CD4-positive, CD25-positive, alpha-beta regulatory T cell (primary cell): ENCODE data around the gene ARID3C. TPM values are rescaled to one million over a fixed set of nuclear protein-coding genes. Genes with fewer than 3 reads are reported as not detected.

ENCODE experiments used
- ATAC-seq, 2 donors: fragments of 150-1000 bp; cut with Tn5 transposase; one replicate each; pipeline ENCODE4 v1.10.0; 2021; ENCODE audit warnings: low read depth in 2 of 2, moderate number of reproducible peaks in 2 of 2, moderate library complexity in 1 of 2
- DNase-seq, 3 donors: peaks; one replicate each; pipeline versions ENCODE4 v3.0.0 to v3.0.0-alpha.2; 2012 to 2022; ENCODE audit warnings: mixed read lengths in 1 of 3
- H3K27ac ChIP-seq: one replicate; pipeline ENCODE4 v1.7.0; 2013; ENCODE audit warnings: mild to moderate bottlenecking, low read length; ENCODE audit not compliant: insufficient read depth, poor library complexity, severe bottlenecking
- H3K27me3 ChIP-seq: one replicate; pipeline ENCODE4 v1.7.0; 2013; ENCODE audit warnings: low read length; ENCODE audit not compliant: control insufficient read depth, insufficient read depth
- H3K36me3 ChIP-seq: one replicate; pipeline ENCODE4 v1.7.0; 2013; ENCODE audit warnings: mild to moderate bottlenecking, low read length, moderate library complexity; ENCODE audit not compliant: control insufficient read depth, insufficient read depth
- H3K4me1 ChIP-seq: 2 replicates; pipeline ENCODE4 v1.7.0; 2013; ENCODE audit warnings: mild to moderate bottlenecking, low read length; ENCODE audit not compliant: insufficient read depth, control insufficient read depth, poor library complexity, severe bottlenecking
- H3K4me3 ChIP-seq: one replicate; pipeline ENCODE4 v1.7.0; 2013; ENCODE audit warnings: low read depth, mild to moderate bottlenecking, low read length, moderate library complexity
- H3K9me3 ChIP-seq, 2 experiments: 1 replicate in 1 of 2; 2 replicates in 1 of 2; pipeline ENCODE4 v1.7.0; 2013; ENCODE audit warnings: low read length in 2 of 2, mild to moderate bottlenecking in 1 of 2, moderate library complexity in 1 of 2; ENCODE audit not compliant: control insufficient read depth in 2 of 2
- H3K27ac Mint-ChIP-seq, 3 donors: one replicate each; pipeline ENCODE4 v1.8.0; 2020 to 2022; ENCODE audit warnings: mild to moderate bottlenecking in 3 of 3, mixed read lengths in 3 of 3, moderate library complexity in 2 of 3
- H3K27me3 Mint-ChIP-seq: one replicate; pipeline ENCODE4 v1.8.0; 2022; ENCODE audit warnings: mild to moderate bottlenecking, mixed read lengths
- H3K36me3 Mint-ChIP-seq: one replicate; pipeline ENCODE4 v1.8.0; 2020; ENCODE audit warnings: mixed read lengths
- H3K4me1 Mint-ChIP-seq, 4 donors: one replicate each; pipeline ENCODE4 v1.8.0; 2020 to 2022; ENCODE audit warnings: mixed read lengths in 4 of 4, mild to moderate bottlenecking in 1 of 4
- H3K4me3 Mint-ChIP-seq, 4 donors: one replicate each; pipeline ENCODE4 v1.8.0; 2020 to 2022; ENCODE audit warnings: mild to moderate bottlenecking in 4 of 4, mixed read lengths in 4 of 4, moderate library complexity in 3 of 4
- H3K9me3 Mint-ChIP-seq, 7 donors: one replicate each; pipeline ENCODE4 v1.8.0; 2020 to 2022; ENCODE audit warnings: mixed read lengths in 7 of 7, mild to moderate bottlenecking in 3 of 7, moderate library complexity in 2 of 7
- polyA plus RNA-seq, 4 donors: library from polyadenylated mRNA; unstranded; fragments of 300-500 nt; fragmentation: Illumina TruSeq; gene quantifications; one replicate each; pipeline ENCODE4 v1.2.3, GENCODE V29; 2021
- total RNA-seq: library from RNA; stranded (reverse); gene quantifications from one replicate; pipeline ENCODE4 v1.2.3, GENCODE V29; 2022

Gene ARID3C
- total and polyA plus RNA-seq, 5 donors from 2014 or later: not detected

DNA sequence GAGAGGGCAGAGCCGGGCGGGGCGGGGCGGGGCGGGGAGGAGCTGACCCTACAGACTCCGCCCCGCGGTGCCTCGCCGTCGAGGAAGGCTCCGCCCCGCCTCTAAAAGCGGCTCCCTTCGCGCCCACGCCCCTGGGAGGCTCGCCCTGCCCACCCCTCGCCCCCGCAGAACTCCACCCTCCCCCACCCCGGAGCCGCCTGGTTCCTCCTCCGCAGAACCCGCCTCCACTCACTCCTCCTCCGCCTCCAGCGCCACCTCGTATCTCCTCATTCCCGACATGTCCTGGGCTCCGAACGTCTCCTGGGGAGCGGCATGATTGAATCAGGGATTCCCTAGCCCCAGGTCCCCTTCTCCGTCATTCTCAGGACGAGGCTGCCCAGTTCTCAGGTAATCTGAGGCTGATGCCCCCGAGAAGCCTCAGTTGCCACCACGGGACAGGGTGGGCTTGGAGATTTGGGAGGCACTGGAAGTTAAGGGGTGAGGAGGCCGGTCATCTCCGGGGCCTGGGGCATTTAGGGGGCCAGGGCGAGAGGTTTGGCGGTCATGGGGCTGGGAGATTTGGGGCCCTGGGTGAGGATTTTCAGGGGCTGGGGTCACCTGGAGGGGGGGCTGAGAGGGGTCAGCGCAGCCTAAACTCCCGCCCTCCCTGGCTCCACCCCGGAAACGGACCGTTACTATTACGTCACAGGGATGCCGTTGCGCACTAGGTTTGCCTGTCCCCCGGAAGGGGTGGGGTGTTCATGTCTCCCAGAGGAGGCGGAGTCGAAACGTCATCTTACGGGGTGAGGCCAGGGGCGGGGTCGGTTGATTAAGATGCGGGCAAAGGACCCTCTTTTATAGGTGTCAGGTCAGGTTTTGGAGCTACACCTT, 36.8 kb upstream of the ARID3C start:
- ATAC-seq (peak; percentile 81), DNase-seq (peak; percentile 85 to 94 (median 86))
- Mint-ChIP-seq H3K9me3 (peaks cover 0 to 8% (median 3%) of the 10 kb centered on the region in 7 donors), H3K4me3 (peak overlapping the region; percentile 85 to 99 (median 94)), H3K27ac (peak overlapping the region; percentile 83 to 98 (median 97)), H3K4me1 (peaks cover 10 to 62% (median 35%) of the 10 kb centered on the region in 4 donors), H3K36me3 (peaks cover 15% of the 10 kb centered on the region), H3K27me3 (peaks cover 5% of the 10 kb centered on the region)
- peak overlapping the region; percentile 75 for H3K4me3 ChIP-seq
- H3K4me1 ChIP-seq: peaks cover 37% of the 10 kb centered on the region
- no peaks in the 10 kb centered on the region for H3K27me3 ChIP-seq
- peaks cover 2 to 7% of the 10 kb centered on the region in 2 experiments for H3K9me3 ChIP-seq
- H3K36me3 ChIP-seq: no peaks in the 10 kb centered on the region
- peak overlapping the region; percentile 98 for H3K27ac ChIP-seq

DNA sequence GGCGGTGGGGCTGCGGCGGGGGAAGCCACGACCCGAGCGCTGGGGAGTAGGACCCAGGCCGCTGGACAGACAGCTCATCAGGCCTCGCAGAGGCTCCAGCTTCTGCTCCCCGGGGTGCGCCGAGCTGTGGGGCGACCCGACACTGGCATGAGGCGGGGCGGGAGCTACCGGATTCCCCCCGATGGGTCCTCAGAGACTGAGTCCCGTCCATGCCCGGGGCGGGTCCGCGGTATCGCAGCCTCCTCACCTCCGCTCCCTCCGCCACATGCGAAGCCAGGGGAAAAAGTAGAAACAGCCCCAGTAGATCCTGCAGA, 36.2 kb upstream of the ARID3C start:
- H3K4me1 ChIP-seq: peaks cover 37% of the 10 kb centered on the region
- peaks cover 5% of the 10 kb centered on the region for H3K27me3 Mint-ChIP-seq
- ATAC-seq: peak in 1 of 2 donors; percentile 7

DNA sequence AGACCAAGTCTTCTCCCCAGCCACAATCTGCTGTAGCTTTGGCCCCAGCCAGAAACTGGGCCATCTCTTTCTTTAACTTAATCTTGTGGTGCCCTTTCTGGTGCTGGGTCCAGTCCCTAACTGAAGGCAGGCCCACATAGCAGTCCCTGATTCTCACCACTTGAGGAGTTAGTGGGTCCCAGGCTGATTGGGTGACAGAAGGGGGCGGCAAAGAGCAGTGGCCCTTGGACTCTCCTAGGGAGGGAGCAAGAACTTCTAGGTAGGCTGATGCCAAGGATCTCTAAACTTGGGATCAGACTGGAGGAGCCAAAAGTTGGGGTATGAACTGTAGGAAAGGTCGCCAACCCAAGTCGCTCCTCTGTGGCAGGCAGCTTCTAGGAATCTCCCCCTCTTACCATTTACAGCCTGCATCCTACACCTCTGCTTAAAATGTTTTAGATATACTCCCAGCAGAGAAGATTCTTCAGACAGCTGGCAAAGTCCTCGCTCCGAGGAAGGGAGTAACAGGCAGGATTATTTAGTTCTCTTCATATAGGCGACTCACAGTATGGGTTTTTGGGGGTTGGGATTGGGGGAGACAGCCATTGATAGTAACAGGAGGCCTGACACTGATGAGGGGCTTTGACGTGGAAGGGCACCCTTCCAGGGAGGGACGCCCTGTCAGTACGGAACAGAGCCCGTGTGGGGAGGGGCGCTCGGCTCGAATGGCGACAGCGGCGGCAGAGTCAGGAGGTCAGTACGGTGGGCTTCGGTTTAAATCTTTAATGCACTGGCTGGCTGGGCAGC, 35.6 kb upstream of the ARID3C start:
- Histone ChIP-seq H3K36me3 (no peaks in the 10 kb centered on the region), H3K4me3 (peak overlapping the region; percentile 73), H3K4me1 (peaks cover 37% of the 10 kb centered on the region), H3K9me3 (peaks cover 2 to 3% of the 10 kb centered on the region in 2 experiments), H3K27me3 (no peaks in the 10 kb centered on the region), H3K27ac (peak overlapping the region; percentile 98)
- ATAC-seq: peak; percentile 32 to 50
- Mint-ChIP-seq H3K4me3 (peak overlapping the region; percentile 85 to 94 (median 93)), H3K36me3 (peaks cover 14% of the 10 kb centered on the region), H3K9me3 (peaks cover 0 to 5% (median 3%) of the 10 kb centered on the region in 7 donors), H3K27me3 (peaks cover 5% of the 10 kb centered on the region), H3K4me1 (peaks cover 10 to 64% (median 36%) of the 10 kb centered on the region in 4 donors), H3K27ac (peak overlapping the region; percentile 97 to 98 (median 97))
- peak; percentile 64 to 86 (median 65) for DNase-seq

More for the DNA sequence above, 36.2 kb upstream of the ARID3C start:
- Mint-ChIP-seq H3K4me1 (peaks cover 10 to 64% (median 36%) of the 10 kb centered on the region in 4 donors), H3K9me3 (peaks cover 0 to 7% (median 3%) of the 10 kb centered on the region in 7 donors), H3K36me3 (peaks cover 18% of the 10 kb centered on the region), H3K27ac (peak overlapping the region; percentile 97 to 98 (median 97)), H3K4me3 (peak overlapping the region; percentile 85 to 94 (median 93))
- no peaks in the 10 kb centered on the region for H3K36me3 ChIP-seq
- H3K27ac ChIP-seq: peak overlapping the region; percentile 98
- no peaks in the 10 kb centered on the region for H3K27me3 ChIP-seq
- no peak for DNase-seq
- no peak overlapping the region for H3K4me3 ChIP-seq
- H3K9me3 ChIP-seq: peaks cover 2 to 7% of the 10 kb centered on the region in 2 experiments

DNA sequence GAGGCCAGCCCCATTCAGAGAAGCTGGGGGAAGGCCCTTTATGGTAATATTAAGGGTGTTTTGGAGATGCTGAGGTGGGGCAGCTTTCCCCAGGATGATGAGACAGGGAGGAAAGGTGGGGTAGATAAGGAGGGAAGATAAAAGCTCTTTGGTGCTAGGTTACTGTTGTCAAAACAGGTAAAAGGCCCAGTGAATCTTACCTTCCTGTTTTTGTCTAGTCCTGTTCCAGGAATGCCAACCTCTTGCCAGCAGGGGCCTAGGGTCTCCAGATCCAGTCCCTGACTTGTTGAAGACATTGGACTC, 34.4 kb upstream of the ARID3C start:
- Histone ChIP-seq H3K27ac (peak overlapping the region; percentile 98), H3K4me1 (peaks cover 37% of the 10 kb centered on the region), H3K36me3 (no peaks in the 10 kb centered on the region), H3K27me3 (no peaks in the 10 kb centered on the region), H3K9me3 (no peaks in the 10 kb centered on the region), H3K4me3 (peak overlapping the region; percentile 73)
- H3K27me3 Mint-ChIP-seq: peaks cover 5% of the 10 kb centered on the region
- H3K4me3 Mint-ChIP-seq: peak overlapping the region; percentile 52 to 94 (median 88)
- no peaks in the 10 kb centered on the region for H3K9me3 Mint-ChIP-seq
- no peak for ATAC-seq
- peak in 2 of 3 donors; percentile 17 to 77 for DNase-seq
- H3K4me1 Mint-ChIP-seq: peaks cover 10 to 64% (median 36%) of the 10 kb centered on the region in 4 donors
- H3K36me3 Mint-ChIP-seq: peaks cover 9% of the 10 kb centered on the region
- H3K27ac Mint-ChIP-seq: peak overlapping the region; percentile 88 to 97 (median 96)

DNA sequence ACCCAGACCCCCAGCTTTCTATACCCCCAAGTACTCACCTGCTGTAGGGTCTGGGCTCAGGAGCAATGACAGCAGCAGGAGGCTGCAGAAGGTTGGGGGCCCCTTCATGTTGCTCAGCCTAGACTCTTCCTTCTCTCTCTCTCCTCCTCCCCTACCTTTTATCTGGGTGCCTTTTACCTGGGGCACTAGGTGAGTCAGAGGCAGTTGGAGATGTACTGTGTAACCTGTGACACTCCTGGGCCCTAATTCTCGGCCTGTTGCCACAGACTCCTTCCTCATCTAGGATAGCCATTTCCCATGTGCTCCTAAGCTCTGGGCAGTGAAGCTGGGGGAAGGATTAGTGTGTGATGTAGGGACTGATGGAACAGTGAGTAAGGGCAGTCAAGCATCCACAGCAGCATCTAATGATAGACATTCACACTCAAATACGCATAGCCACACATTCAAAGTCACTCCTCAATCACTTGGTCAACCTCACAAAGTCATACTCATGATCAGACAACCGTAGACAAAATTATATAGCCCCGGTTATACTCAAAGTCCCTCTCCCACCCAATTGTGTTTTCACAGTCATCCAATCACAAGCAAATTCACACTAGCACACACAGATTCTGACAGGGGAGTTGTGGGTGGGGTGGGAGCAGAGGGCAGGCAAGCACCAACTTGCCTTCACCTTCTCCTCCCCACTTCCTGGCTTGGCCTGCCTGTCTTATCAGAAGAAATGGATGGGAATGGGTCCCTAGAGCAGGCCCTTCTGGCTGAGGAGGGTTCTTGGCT, 33.8 kb upstream of the ARID3C start, which contains the start of gene CCL27:
Gene CCL27, minus strand, starts transcription at position 132 of the 777 bp plus-strand sequence. Its CDS starts 24 bp downstream, at position 108.
- no peak for DNase-seq
- H3K4me3 ChIP-seq: peak within 1 kb of the TSS; percentile 73
- no peaks in the 10 kb centered on the region for H3K27me3 ChIP-seq
- no peak for ATAC-seq
- Mint-ChIP-seq H3K4me3 (peak within 1 kb of the TSS; percentile 52 to 94 (median 88)), H3K9me3 (no peaks in the 10 kb centered on the region), H3K36me3 (peaks cover 9% of the 10 kb centered on the region), H3K27ac (peak within 1 kb of the TSS; percentile 88 to 97 (median 96)), H3K4me1 (peaks cover 10 to 63% (median 36%) of the 10 kb centered on the region in 4 donors), H3K27me3 (peaks cover 5% of the 10 kb centered on the region)
- peaks cover 37% of the 10 kb centered on the region for H3K4me1 ChIP-seq
- no peaks in the 10 kb centered on the region for H3K36me3 ChIP-seq
- H3K27ac ChIP-seq: peak within 1 kb of the TSS; percentile 98
- no peaks in the 10 kb centered on the region for H3K9me3 ChIP-seq

DNA sequence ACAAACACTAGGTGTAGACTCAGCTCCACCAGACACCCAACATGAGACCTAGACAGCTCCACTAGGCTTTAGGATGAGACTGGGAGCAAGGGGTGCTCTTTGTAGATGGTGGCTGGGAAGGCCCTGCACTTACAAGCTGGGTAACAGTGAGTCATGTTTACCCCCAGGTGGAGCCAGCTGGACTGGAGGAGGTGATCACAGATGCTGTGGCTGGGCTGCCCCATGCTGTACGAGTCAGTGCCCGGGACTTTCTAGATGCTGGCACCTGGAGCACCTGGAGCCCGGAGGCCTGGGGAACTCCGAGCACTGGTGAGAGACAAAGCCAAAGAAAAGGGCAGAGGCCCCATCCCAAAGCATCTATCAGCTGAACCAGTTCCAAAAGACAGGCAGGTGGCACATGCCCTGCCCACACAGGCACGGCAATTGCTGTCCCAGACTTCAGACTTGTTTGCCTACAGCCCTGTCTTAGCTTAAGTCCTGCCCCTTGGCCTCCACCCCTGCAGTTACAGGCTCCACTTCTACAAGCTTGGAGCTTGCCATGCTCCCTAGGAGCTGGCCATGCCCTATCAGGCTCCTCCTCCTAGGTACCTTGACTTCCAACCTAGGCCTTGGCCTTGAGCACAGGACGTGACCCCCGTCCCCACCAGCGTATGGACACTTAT, 30.9 kb upstream of the ARID3C start:
- Mint-ChIP-seq H3K9me3 (no peaks in the 10 kb centered on the region), H3K4me1 (peaks cover 5 to 41% (median 38%) of the 10 kb centered on the region in 4 donors), H3K27ac (no peak overlapping the region), H3K4me3 (no peak overlapping the region), H3K36me3 (peaks cover 9% of the 10 kb centered on the region), H3K27me3 (no peaks in the 10 kb centered on the region)
- Histone ChIP-seq H3K27me3 (no peaks in the 10 kb centered on the region), H3K27ac (no peak overlapping the region), H3K36me3 (no peaks in the 10 kb centered on the region), H3K4me3 (no peak overlapping the region), H3K4me1 (peaks cover 30% of the 10 kb centered on the region), H3K9me3 (no peaks in the 10 kb centered on the region)
- no peak for DNase-seq
- ATAC-seq: no peak

DNA sequence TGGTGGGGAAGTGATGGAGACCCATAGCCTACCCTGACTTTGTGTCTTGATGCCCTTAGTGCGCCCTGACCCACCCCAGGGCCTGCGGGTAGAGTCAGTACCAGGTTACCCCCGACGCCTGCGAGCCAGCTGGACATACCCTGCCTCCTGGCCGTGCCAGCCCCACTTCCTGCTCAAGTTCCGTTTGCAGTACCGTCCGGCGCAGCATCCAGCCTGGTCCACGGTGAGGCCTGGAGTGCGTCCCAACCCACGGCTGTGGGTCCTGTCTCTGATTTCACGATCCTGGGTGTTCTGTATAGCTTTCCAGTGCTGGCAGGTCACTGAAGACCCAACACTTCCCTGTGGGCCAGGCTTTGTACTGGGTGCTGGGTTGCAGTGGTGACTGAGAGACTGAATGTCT, 29.6 kb upstream of the ARID3C start:
- Histone ChIP-seq H3K9me3 (no peaks in the 10 kb centered on the region), H3K27ac (no peak overlapping the region), H3K27me3 (no peaks in the 10 kb centered on the region), H3K4me3 (no peak overlapping the region), H3K4me1 (peaks cover 17% of the 10 kb centered on the region), H3K36me3 (no peaks in the 10 kb centered on the region)
- H3K27me3 Mint-ChIP-seq: no peaks in the 10 kb centered on the region
- ATAC-seq (no peak), DNase-seq (no peak)
- peaks cover 0 to 28% (median 27%) of the 10 kb centered on the region in 4 donors for H3K4me1 Mint-ChIP-seq
- peaks cover 9% of the 10 kb centered on the region for H3K36me3 Mint-ChIP-seq
- H3K4me3 Mint-ChIP-seq: no peak overlapping the region
- H3K27ac Mint-ChIP-seq: no peak overlapping the region
- no peaks in the 10 kb centered on the region for H3K9me3 Mint-ChIP-seq
